NB4 (cell line): ENCODE measurements around the gene DHX30.

Experiments used
- MYC ChIP-seq: IDR thresholded peaks from 2 replicates; pipeline ENCODE4 v1.6.1; 2011; ENCODE audit warnings: low read depth, low read length
- POLR2A ChIP-seq: IDR thresholded peaks from 2 replicates; pipeline ENCODE4 v1.6.1; 2011; ENCODE audit warnings: mild to moderate bottlenecking; ENCODE audit not compliant: insufficient read length; ENCODE audit errors: extremely low read depth
- TF ChIP-seq, protein P1 (sequence below): IDR thresholded peaks from 2 replicates; pipeline ENCODE4 v1.6.1; 2011; ENCODE audit warnings: low read depth, low read length
- TF ChIP-seq, protein P2 (sequence below): IDR thresholded peaks from one replicate; pipeline ENCODE4 v1.5.1; 2012; ENCODE audit warnings: low read depth, low read length

DNA sequence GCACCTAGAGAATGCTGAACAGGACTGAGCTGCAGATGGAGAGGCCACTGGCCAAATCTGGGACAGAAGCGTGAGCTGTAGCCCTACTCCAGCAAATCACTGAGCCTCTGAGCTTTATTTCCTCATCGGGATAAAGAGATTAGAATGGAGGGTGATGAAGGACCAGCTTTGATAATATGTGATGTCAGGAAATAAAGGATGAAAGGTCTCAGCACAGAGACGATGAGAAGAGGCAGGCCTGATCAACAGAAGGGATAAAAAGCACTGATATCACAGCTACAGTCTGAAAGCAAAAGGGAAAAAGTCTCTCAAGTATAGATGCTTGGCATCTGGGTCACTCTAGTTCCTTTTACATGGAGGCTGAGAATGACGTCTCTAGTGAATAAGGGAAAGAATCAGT lies 70.0 kb downstream of the DHX30 start:
- TF ChIP-seq POLR2A = no peak
- TF ChIP-seq, protein P1, sequence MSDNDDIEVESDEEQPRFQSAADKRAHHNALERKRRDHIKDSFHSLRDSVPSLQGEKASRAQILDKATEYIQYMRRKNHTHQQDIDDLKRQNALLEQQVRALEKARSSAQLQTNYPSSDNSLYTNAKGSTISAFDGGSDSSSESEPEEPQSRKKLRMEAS = no peak
- TF ChIP-seq, protein P2, sequence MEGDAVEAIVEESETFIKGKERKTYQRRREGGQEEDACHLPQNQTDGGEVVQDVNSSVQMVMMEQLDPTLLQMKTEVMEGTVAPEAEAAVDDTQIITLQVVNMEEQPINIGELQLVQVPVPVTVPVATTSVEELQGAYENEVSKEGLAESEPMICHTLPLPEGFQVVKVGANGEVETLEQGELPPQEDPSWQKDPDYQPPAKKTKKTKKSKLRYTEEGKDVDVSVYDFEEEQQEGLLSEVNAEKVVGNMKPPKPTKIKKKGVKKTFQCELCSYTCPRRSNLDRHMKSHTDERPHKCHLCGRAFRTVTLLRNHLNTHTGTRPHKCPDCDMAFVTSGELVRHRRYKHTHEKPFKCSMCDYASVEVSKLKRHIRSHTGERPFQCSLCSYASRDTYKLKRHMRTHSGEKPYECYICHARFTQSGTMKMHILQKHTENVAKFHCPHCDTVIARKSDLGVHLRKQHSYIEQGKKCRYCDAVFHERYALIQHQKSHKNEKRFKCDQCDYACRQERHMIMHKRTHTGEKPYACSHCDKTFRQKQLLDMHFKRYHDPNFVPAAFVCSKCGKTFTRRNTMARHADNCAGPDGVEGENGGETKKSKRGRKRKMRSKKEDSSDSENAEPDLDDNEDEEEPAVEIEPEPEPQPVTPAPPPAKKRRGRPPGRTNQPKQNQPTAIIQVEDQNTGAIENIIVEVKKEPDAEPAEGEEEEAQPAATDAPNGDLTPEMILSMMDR = no peak
- no peak for TF ChIP-seq MYC
